HG03280 (cell line): Measurements from ENCODE around the gene TMOD1.
"Not testable (repeated sequence)": the region's sequence is repeated elsewhere in the genome, so short reads cannot be mapped to it uniquely, and the experiment has no call there.

Experiments
- ATAC-seq: cut with Tn5 transposase; IDR thresholded peaks from one replicate; pipeline ENCODE4 v1.9.1; 2021; ENCODE audit warnings: mild to moderate bottlenecking, moderate library complexity; ENCODE audit not compliant: unreplicated experiment

TMOD1 gene

GRCh38 chr9:97563458-97564135, 62.1 kb downstream of the TMOD1 start:
- no peak for ATAC-seq

- ATAC-seq: no peak
Measured at GRCh38 chr9:97564291-97565175, 63.1 kb downstream of the TMOD1 start.

- ATAC-seq: no peak
Measured at GRCh38 chr9:97565262-97565661, 63.8 kb downstream of the TMOD1 start.

GRCh38 chr9:97567182-97567893, 65.9 kb downstream of the TMOD1 start:
- ATAC-seq: no peak

GRCh38 chr9:97567894-97568202, 66.4 kb downstream of the TMOD1 start:
- no peak for ATAC-seq

GRCh38 chr9:97568461-97569275, 67.2 kb downstream of the TMOD1 start:
- no peak for ATAC-seq

- no peak for ATAC-seq
Measured at GRCh38 chr9:97570899-97571298, 69.4 kb downstream of the TMOD1 start.

GRCh38 chr9:97571664-97572063, 70.2 kb downstream of the TMOD1 start:
- ATAC-seq: no peak

- no peak for ATAC-seq
Measured at GRCh38 chr9:97572196-97572891, 70.9 kb downstream of the TMOD1 start.

- no peak for ATAC-seq
Measured at GRCh38 chr9:97572892-97573365, 71.5 kb downstream of the TMOD1 start.

GRCh38 chr9:97573482-97574073, 72.1 kb downstream of the TMOD1 start:
- no peak for ATAC-seq

GRCh38 chr9:97574101-97574571, 72.7 kb downstream of the TMOD1 start:
- ATAC-seq: not testable (repeated sequence)

- ATAC-seq: not testable (repeated sequence)
Measured at GRCh38 chr9:97574921-97575672, 73.6 kb downstream of the TMOD1 start.

- no peak for ATAC-seq
Measured at GRCh38 chr9:97575673-97576200, 74.3 kb downstream of the TMOD1 start.

- no peak for ATAC-seq
Measured at GRCh38 chr9:97577051-97577450, 75.6 kb downstream of the TMOD1 start.

- ATAC-seq: no peak
Measured at GRCh38 chr9:97578846-97579245, 77.4 kb downstream of the TMOD1 start.

- no peak for ATAC-seq
Measured at GRCh38 chr9:97579914-97580313, 78.4 kb downstream of the TMOD1 start.

- not testable (repeated sequence) for ATAC-seq
Measured at GRCh38 chr9:97581590-97581989, 80.1 kb downstream of the TMOD1 start.

GRCh38 chr9:97584778-97585177, 83.3 kb downstream of the TMOD1 start:
- ATAC-seq: not testable (repeated sequence)
